Astrocyte of the cerebellum (primary cell): Measurements from ENCODE around the gene PKD2.

Experiments
- DNase-seq: peaks from one replicate; pipeline ENCODE4 v3.0.0-alpha.2; 2011; ENCODE audit warnings: low read depth
- H3K4me3 ChIP-seq: 2 replicates; pipeline ENCODE4 v1.5.1; 2011; ENCODE audit warnings: mild to moderate bottlenecking, low read depth, low read length, moderate library complexity
- in situ Hi-C: cut with HindIII; loops from 2 replicates; pipeline ENCODE4 v1.10.0; 2017; ENCODE audit warnings: low sequenced_read_pairs
- TF ChIP-seq, protein P1 (sequence below): IDR thresholded peaks from 2 replicates; pipeline ENCODE4 v1.5.1; 2012; ENCODE audit warnings: low read length, low read depth, moderate library complexity, mild to moderate bottlenecking; ENCODE audit errors: missing control alignments

Gene PKD2

GRCh38 chr4:88007304-88008121 is at the start of gene PKD2:
Gene PKD2, plus strand, starts transcription at chr4:88007635. Its CDS starts 99 bp downstream, at chr4:88007734.
- peak within 1 kb of the TSS; percentile 70 for H3K4me3 ChIP-seq
- no peak for DNase-seq
- TF ChIP-seq, protein P1, sequence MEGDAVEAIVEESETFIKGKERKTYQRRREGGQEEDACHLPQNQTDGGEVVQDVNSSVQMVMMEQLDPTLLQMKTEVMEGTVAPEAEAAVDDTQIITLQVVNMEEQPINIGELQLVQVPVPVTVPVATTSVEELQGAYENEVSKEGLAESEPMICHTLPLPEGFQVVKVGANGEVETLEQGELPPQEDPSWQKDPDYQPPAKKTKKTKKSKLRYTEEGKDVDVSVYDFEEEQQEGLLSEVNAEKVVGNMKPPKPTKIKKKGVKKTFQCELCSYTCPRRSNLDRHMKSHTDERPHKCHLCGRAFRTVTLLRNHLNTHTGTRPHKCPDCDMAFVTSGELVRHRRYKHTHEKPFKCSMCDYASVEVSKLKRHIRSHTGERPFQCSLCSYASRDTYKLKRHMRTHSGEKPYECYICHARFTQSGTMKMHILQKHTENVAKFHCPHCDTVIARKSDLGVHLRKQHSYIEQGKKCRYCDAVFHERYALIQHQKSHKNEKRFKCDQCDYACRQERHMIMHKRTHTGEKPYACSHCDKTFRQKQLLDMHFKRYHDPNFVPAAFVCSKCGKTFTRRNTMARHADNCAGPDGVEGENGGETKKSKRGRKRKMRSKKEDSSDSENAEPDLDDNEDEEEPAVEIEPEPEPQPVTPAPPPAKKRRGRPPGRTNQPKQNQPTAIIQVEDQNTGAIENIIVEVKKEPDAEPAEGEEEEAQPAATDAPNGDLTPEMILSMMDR: no peak
- in situ Hi-C loops: no loop called here

DNA sequence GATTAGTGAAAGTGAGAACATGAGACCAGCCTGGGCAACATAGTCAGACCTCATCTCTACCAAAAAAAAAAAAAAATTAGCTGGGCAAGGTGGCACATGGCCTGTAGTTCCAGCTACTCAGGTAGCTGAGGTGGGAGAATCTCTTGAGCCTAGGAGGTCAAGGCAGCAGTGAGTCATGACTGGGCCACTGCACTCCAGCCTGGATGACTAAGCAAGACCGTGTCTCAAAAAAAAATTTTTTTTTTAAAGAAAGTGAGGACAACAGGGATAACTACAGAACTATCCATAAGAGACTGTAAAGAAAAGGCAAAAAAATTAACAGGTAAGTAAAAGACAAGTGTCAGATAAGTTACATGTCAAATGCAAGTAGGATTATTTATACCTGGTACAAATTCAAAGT is 45.4 kb upstream of the PKD2 start:
- in situ Hi-C loops: loop anchor here (25.0 kb wide), 1 partner anchor 100 kb away; no protein-coding TSS in a partner anchor
- DNase-seq: no peak
- no peak overlapping the region for H3K4me3 ChIP-seq
- TF ChIP-seq, protein P1: no peak

DNA sequence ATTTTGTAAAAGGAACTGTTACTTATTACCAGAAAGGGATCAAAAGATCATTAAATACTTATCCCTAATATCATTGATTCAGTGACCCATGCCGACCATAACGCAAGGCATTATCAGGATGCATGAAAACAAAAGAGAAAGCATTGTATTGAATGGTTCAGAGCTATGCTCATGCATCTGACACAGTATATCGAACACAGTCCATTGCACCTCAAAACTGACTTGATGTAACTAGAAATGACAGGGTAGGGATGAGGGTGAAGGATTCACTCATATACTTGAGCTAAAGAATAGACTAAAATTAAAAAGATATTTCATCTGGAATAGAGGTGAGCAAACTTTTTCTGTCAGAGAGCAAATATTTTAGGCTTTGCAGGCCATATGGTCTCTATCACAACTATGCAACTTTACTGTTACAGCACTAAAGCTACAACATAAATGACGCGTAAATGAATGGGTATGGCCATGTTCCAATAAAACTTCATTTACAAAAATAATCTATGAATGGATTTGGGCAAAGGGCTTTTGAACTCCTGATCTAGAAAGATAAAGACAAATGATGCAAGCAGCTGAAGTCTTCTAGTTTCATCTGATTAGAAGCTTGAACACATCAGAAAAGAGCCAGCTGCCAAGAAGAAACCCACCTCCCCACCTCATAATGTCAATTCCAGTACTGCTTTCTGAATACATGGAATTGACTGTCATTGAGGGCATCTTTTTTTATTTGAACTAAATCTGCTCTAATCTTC is 44.9 kb upstream of the PKD2 start:
- TF ChIP-seq, protein P1: no peak
- in situ Hi-C loops: loop anchor here (25.0 kb wide), 1 partner anchor 100 kb away; no protein-coding TSS in a partner anchor
- H3K4me3 ChIP-seq: no peak overlapping the region
- no peak for DNase-seq

DNA sequence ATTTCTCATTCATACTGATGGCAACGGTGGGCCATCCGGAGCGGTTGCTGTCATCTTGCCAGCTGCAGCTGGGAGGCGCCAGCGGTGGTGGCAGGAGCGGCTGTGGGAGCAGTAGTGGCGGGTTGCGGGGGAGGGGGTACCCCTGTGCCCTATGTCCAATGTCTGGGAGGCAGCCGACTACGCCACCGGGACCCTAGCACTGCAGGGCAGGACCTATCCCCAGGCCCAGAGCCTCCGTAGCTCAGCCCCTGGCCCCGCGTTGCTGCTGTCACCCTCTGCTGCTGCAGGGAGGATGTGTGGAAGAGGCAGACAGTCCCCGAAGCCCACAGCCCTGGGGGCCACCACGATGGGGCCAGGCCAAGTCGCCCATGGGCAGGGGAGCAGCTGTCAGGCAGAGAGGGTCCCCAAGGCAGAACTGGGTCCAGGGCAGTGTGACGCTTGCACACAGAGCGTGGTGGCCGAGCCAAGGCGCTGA is 41.9 kb upstream of the PKD2 start:
- DNase-seq: no peak
- H3K4me3 ChIP-seq: no peak overlapping the region
- TF ChIP-seq, protein P1: no peak
- in situ Hi-C loops: loop anchor here (25.0 kb wide), 1 partner anchor 103 kb away; no protein-coding TSS in a partner anchor

GRCh38 chr4:87966095-87966496 is 41.3 kb upstream of the PKD2 start:
- no peak overlapping the region for H3K4me3 ChIP-seq
- in situ Hi-C loops: loop anchor here (25.0 kb wide), 1 partner anchor 104 kb away; no protein-coding TSS in a partner anchor
- TF ChIP-seq, protein P1: no peak
- no peak for DNase-seq

DNA sequence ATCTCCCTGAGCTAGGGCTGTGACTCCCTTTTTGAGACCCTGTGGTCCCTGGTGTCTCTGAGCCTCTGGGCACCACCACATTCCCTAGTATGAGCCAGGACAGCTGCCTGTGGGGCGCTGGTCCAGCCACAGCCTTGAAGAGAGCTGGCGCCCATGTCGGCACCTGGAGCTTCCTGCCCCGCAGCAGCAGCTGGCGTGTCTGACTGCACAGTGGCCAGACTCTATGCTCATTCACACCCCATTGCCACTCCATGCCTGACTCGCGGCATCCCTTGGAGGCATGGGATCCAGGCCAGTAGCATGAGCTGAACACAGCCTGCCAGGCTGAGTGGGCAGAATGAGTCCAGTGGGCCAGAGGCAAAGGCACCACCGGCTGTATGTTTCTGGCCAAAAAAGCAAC is 40.2 kb upstream of the PKD2 start:
- in situ Hi-C loops: loop anchor here (25.0 kb wide), 1 partner anchor 105 kb away; no protein-coding TSS in a partner anchor
- TF ChIP-seq, protein P1: no peak
- DNase-seq: no peak
- no peak overlapping the region for H3K4me3 ChIP-seq
